ENCODE data around the gene MED12.
A peak's percentile ranks its signal among the peaks of the same experiment; 100 is the strongest.
"Not testable (repeated sequence)": the region's sequence is repeated elsewhere in the genome, so short reads cannot be mapped to it uniquely, and the experiment has no call there.

MED12 gene

GRCh38 chrX:71166461-71166860, 48.1 kb downstream of the MED12 start:
- DNase-seq = no peak

- no peak for DNase-seq
Observed at GRCh38 chrX:71167031-71167781, 48.8 kb downstream of the MED12 start.

- DNase-seq = no peak
Observed at GRCh38 chrX:71168134-71168533, 49.7 kb downstream of the MED12 start.

- no peak for DNase-seq
Observed at GRCh38 chrX:71169586-71169985, 51.2 kb downstream of the MED12 start.

GRCh38 chrX:71170660-71171059, 52.3 kb downstream of the MED12 start:
- no peak for DNase-seq

- no peak for DNase-seq
Observed at GRCh38 chrX:71171110-71171801, 52.9 kb downstream of the MED12 start.

- no peak for DNase-seq
Observed at GRCh38 chrX:71173440-71173839, 55.0 kb downstream of the MED12 start.

GRCh38 chrX:71174795-71175194, 56.4 kb downstream of the MED12 start:
- DNase-seq = no peak

- no peak for DNase-seq
Observed at GRCh38 chrX:71175531-71175930, 57.1 kb downstream of the MED12 start.

- DNase-seq = no peak
Observed at GRCh38 chrX:71177327-71177726, 58.9 kb downstream of the MED12 start.

- peak in 2 of 4 experiments; percentile 1 for DNase-seq
Observed at GRCh38 chrX:71178908-71179307, 60.5 kb downstream of the MED12 start.

GRCh38 chrX:71180579-71181265, 62.3 kb downstream of the MED12 start:
- not testable (repeated sequence) for DNase-seq

GRCh38 chrX:71181558-71181909, 63.1 kb downstream of the MED12 start:
- peak in 2 of 4 experiments; percentile 4 to 13 for DNase-seq

GRCh38 chrX:71181910-71182799, 63.8 kb downstream of the MED12 start:
- peak; percentile 30 to 64 (median 50) for DNase-seq

- DNase-seq = no peak
Observed at GRCh38 chrX:71182871-71183270, 64.5 kb downstream of the MED12 start.

- no peak for DNase-seq
Observed at GRCh38 chrX:71183341-71183740, 64.9 kb downstream of the MED12 start.

GRCh38 chrX:71184092-71184491, 65.7 kb downstream of the MED12 start:
- no peak for DNase-seq

GRCh38 chrX:71184803-71185495, 66.6 kb downstream of the MED12 start:
- no peak for DNase-seq

- no peak for DNase-seq
Observed at GRCh38 chrX:71191248-71191647, 72.9 kb downstream of the MED12 start.

All from activated naive CD4-positive, alpha-beta T cell (primary cell).